ENCODE results near the gene SFT2D2. TPM values are rescaled to one million over a fixed set of nuclear protein-coding genes. Genes with fewer than 3 reads are reported as not detected.

Gene SFT2D2
- total RNA-seq, 1 donor from 2014 or later, result 60.2 TPM

DNA sequence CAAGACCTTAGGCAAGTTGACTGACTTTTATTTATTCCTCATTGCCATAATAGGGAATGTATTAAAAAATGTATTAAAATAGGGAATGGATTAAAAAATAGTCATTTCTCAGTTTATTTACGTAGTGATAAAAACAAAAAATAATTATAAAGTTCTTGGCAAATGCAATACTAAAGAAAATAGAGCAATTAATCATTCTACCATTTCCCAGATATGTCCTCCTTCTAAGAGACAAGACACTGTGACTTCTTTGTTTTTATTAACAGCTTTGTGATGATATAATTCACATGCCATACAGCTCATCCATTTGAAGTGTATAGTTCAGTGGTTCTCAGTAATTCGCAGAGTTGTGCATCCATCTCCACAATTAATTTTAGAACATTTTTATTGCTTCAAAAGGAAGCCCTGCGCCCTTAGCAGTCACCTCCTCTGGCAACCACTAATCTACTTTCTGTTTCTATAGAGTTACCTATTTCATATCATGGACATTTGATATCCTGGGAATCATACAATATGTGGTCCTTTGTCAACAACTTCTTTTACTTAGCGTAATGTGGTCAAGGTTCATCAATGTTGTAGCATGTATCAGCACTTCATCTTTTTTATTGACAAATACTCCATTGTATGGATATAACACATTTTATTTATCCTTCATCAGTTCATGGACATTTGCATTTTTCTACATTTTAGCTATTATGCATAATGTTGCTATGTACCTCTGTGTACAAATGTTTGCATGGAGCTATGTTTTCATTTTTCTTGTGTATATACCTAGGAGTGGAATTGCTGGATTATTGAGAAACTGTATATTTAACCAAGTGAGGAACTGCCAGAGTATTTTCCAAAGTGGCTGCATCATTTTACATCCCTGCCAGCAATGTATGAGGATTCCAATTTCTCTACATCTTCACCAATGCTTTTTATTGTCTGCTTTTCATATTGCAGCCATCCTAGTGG lies 60.4 kb downstream of the SFT2D2 start:
- Mint-ChIP-seq H3K36me3 (no peaks in the 10 kb centered on the region), H3K4me3 (no peak overlapping the region), H3K27me3 (ENCODE audit: low read depth) (no peaks in the 10 kb centered on the region), H3K9me3 (no peaks in the 10 kb centered on the region), H3K27ac (no peak overlapping the region), H3K4me1 (peaks cover 17% of the 10 kb centered on the region)
- TF ChIP-seq, protein P1, sequence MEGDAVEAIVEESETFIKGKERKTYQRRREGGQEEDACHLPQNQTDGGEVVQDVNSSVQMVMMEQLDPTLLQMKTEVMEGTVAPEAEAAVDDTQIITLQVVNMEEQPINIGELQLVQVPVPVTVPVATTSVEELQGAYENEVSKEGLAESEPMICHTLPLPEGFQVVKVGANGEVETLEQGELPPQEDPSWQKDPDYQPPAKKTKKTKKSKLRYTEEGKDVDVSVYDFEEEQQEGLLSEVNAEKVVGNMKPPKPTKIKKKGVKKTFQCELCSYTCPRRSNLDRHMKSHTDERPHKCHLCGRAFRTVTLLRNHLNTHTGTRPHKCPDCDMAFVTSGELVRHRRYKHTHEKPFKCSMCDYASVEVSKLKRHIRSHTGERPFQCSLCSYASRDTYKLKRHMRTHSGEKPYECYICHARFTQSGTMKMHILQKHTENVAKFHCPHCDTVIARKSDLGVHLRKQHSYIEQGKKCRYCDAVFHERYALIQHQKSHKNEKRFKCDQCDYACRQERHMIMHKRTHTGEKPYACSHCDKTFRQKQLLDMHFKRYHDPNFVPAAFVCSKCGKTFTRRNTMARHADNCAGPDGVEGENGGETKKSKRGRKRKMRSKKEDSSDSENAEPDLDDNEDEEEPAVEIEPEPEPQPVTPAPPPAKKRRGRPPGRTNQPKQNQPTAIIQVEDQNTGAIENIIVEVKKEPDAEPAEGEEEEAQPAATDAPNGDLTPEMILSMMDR (IDR thresholded peaks at IDR 0.05; ENCODE audit: unreplicated experiment), result no peak
- no peak for DNase-seq (ENCODE audit: low spot score in 2 of 2, unreplicated experiment in 2 of 2)

DNA sequence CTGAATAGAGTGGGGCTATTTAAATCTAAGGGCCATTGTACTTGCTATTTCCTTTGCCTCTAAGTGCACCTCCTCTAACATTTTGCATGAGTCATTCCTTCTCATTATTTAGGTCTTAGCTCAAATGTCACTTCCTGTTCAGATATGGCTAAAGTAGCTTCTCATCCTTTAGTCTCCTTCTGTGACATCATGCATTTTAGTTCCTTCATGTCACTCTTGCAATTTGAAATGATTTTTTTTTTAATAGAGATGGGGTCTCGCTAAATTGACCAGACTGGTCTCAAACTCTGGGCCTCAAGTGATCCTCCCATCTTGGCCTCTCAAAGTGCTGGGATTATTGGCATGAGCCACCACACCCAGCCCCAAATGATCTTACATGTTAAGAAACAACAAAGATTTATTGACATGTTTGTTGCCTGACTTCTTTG lies 61.4 kb downstream of the SFT2D2 start:
- no peak for DNase-seq (ENCODE audit: low spot score in 2 of 2, unreplicated experiment in 2 of 2)
- Mint-ChIP-seq H3K4me1 (peaks cover 17% of the 10 kb centered on the region), H3K9me3 (no peaks in the 10 kb centered on the region), H3K27ac (no peak overlapping the region), H3K4me3 (no peak overlapping the region), H3K36me3 (no peaks in the 10 kb centered on the region), H3K27me3 (ENCODE audit: low read depth) (no peaks in the 10 kb centered on the region)
- TF ChIP-seq, protein P1 (IDR thresholded peaks at IDR 0.05; ENCODE audit: unreplicated experiment), result no peak

DNA sequence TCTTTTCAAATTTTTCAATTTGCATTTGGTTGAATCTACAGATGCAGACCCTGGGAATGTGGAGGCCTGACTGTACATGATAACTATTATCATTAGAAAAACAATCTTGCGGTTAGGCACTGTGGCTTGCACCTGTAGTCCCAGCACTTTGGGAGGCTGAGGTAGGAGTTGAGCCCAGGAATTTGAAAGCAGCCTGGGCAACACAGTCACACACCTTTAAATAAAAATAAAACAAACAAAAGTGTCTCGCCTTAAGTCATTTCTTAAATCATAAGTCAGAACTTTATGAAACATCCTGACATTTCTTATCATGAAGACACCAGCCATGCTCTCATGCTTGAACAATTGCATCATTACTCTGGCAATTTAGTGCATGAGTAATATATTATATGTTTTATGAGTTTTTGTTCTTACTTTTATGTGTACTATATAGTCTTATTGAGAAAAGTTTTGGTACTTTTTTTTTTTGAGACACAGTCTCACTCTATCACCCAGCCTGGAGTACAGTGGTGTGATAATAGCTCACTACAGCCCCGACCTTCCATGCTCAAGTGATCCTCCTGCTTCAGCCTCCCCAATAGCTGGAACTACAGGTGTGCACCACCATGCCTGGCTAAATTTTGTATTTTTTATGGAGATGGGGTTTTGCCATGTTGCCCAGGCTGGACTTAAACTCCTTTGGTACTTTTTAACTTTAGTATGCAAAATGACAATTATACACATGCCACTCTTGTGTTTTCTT lies 62.7 kb downstream of the SFT2D2 start:
- Mint-ChIP-seq H3K27ac (no peak overlapping the region), H3K9me3 (no peaks in the 10 kb centered on the region), H3K27me3 (ENCODE audit: low read depth) (no peaks in the 10 kb centered on the region), H3K36me3 (no peaks in the 10 kb centered on the region), H3K4me1 (peaks cover 17% of the 10 kb centered on the region), H3K4me3 (no peak overlapping the region)
- TF ChIP-seq, protein P1 (IDR thresholded peaks at IDR 0.05; ENCODE audit: unreplicated experiment), result no peak
- DNase-seq (ENCODE audit: low spot score in 2 of 2, unreplicated experiment in 2 of 2), result no peak

DNA sequence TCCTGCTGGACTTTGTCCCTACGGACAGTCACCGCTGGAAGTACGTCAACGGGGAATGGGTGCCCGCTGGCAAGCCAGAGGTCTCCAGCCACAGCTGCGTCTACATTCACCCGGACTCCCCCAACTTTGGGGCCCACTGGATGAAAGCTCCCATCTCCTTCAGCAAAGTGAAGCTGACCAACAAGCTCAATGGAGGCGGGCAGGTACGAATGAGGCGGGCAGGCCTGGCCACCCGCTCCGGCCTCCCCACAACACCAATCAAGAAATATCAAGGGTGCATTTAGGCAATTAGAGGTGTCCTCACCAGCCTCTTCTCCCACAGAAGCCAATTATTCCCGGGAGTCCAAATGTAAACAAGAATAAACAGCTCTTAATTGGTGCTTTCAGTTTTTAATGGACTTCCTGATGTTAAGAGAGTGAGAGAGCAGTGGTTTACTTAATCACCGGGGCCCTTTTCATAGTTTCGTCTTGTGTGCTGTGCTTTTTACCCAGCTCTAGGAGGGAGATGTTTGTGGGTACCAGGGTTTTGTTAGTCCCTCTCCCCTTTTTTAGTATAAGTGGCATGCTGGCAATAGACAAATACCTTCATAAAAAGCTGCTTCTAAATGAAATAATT lies 65.5 kb downstream of the SFT2D2 start:
- Mint-ChIP-seq H3K27me3 (ENCODE audit: low read depth) (no peaks in the 10 kb centered on the region), H3K4me3 (no peak overlapping the region), H3K4me1 (peaks cover 2% of the 10 kb centered on the region), H3K9me3 (no peaks in the 10 kb centered on the region), H3K36me3 (no peaks in the 10 kb centered on the region), H3K27ac (no peak overlapping the region)
- no peak for DNase-seq (ENCODE audit: low spot score in 2 of 2, unreplicated experiment in 2 of 2)
- TF ChIP-seq, protein P1 (IDR thresholded peaks at IDR 0.05; ENCODE audit: unreplicated experiment), result no peak

DNA sequence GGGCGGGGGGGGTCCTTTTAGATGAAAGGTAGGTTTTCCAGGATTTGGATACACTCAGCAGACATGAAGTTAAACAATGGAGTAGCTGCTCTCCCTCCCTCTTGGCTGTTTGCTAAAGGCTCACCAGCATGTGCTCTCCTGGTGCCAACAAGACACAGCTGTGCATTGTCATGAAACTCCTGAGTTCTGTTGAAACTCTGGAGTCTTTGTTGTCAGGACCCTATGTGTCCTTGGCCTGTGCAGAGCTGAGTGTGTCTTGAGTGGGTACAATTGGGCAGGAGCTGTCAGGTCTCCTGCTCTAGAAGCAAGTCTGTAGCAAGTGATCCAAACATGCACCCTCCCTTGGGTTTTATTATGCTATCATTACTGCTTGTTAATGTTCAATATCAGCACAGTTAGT lies 67.6 kb downstream of the SFT2D2 start:
- H3K27me3 Mint-ChIP-seq (ENCODE audit: low read depth), result no peaks in the 10 kb centered on the region
- H3K4me1 Mint-ChIP-seq, result no peaks in the 10 kb centered on the region
- DNase-seq (ENCODE audit: low spot score in 2 of 2, unreplicated experiment in 2 of 2), result no peak
- TF ChIP-seq, protein P1 (IDR thresholded peaks at IDR 0.05; ENCODE audit: unreplicated experiment), result no peak
- no peak overlapping the region for H3K4me3 Mint-ChIP-seq
- H3K36me3 Mint-ChIP-seq, result no peaks in the 10 kb centered on the region
- H3K27ac Mint-ChIP-seq, result no peak overlapping the region
- no peaks in the 10 kb centered on the region for H3K9me3 Mint-ChIP-seq
